Kidney (tissue), 14 donors: ENCODE measurements around the gene NF2. TPM values are rescaled to one million over a fixed set of nuclear protein-coding genes. Genes with fewer than 3 reads are reported as not detected.
A peak's percentile ranks its signal among the peaks of the same experiment; 100 is the strongest.

ENCODE experiments used
- DNase-seq, 5 donors: peaks; one replicate each; pipeline ENCODE4 v3.0.0-alpha.2; 2013 to 2020
- FAIRE-seq: peaks from 2 replicates; lab custom pipeline; 2012; peaks lifted over from hg19 to GRCh38; lab: Jason Lieb, UNC
- H3K27ac ChIP-seq, 2 donors: one replicate each; pipeline ENCODE4 v1.7.0; 2013; ENCODE audit warnings: low read depth in 2 of 2, low read length in 2 of 2, inconsistent platforms in 1 of 2
- H3K27me3 ChIP-seq: one replicate; pipeline ENCODE4 v1.7.1; 2013; ENCODE audit warnings: low read length, inconsistent platforms; ENCODE audit not compliant: control insufficient read depth, insufficient read depth
- H3K36me3 ChIP-seq, 3 donors: one replicate each; pipeline versions ENCODE4 v1.7.0 to v1.7.1; 2013; ENCODE audit warnings: low read length in 3 of 3, control low read depth in 1 of 3, inconsistent platforms in 1 of 3; ENCODE audit not compliant: insufficient read depth in 3 of 3, control insufficient read depth in 2 of 3
- H3K4me1 ChIP-seq, 3 donors: one replicate each; pipeline versions ENCODE4 v1.7.0 to v1.7.1; 2013; ENCODE audit warnings: low read length in 3 of 3, inconsistent platforms in 1 of 3, low read depth in 1 of 3; ENCODE audit not compliant: control insufficient read depth in 2 of 3, insufficient read depth in 2 of 3
- H3K4me3 ChIP-seq, 3 donors: one replicate each; pipeline versions ENCODE4 v1.7.0 to v1.8.1; 2013; ENCODE audit warnings: low read length in 3 of 3, control low read depth in 1 of 3, inconsistent platforms in 1 of 3
- H3K9ac ChIP-seq, 3 donors: one replicate each; pipeline versions ENCODE4 v1.7.0 to v1.7.1; 2013; ENCODE audit warnings: low read length in 3 of 3, control low read depth in 1 of 3, inconsistent platforms in 1 of 3
- H3K9me3 ChIP-seq, 3 donors: one replicate each; pipeline versions ENCODE4 v1.7.0 to v1.7.1; 2013; ENCODE audit warnings: low read length in 3 of 3, control low read depth in 1 of 3, inconsistent platforms in 1 of 3; ENCODE audit not compliant: control insufficient read depth in 2 of 3, insufficient read depth in 1 of 3
- CTCF ChIP-seq: IDR thresholded peaks from 3 replicates; pipeline ENCODE4 v1.5.1; 2012; ENCODE audit warnings: mild to moderate bottlenecking, moderate library complexity, borderline replicate concordance; ENCODE audit not compliant: insufficient read depth; ENCODE audit errors: extremely low read depth
- intact Hi-C: fragments of 100-400 bp; cut with DNase I; formaldehyde crosslinking; loops from one replicate; pipeline ENCODE4 v1.11.1; 2022
- polyA plus RNA-seq: library from polyadenylated mRNA; stranded (reverse); fragments of 350-450 nt; fragmentation: Illumina TruSeq; extraction: RNeasy Lipid Tissue Mini Kit (QIAGEN cat#74804); gene quantifications from one replicate; pipeline ENCODE4 v1.2.3, GENCODE V29; 2014; ENCODE audit warnings: low read depth, low replicate concordance; ENCODE audit not compliant: insufficient read depth
- total RNA-seq: library from RNA; stranded (reverse); fragmentation: NEBNext Ultra II Directional; extraction: Animal tissue kit (Norgen Biotek cat#: 25700); gene quantifications from one replicate; pipeline ENCODE4 v1.2.1, GENCODE V29; 2021
- donor health status: control.
- donor health status: control.
- donor health status: control.
- donor health status: control.
- donor health status: control.
- donor health status: DM: yes; HTN: yes; CAD: no.
- donor health status: Normal renal cell carcinoma (clear cell type).

The NF2 gene
- total and polyA plus RNA-seq, 2 donors from 2014 or later = 15.4 to 60.6 TPM

- FAIRE-seq (no peak), DNase-seq (peak in 1 of 5 donors; percentile 38)
- no peaks in the 10 kb centered on the region for H3K27me3 ChIP-seq
- no peak for TF ChIP-seq CTCF
- H3K9ac ChIP-seq = no peak overlapping the region
- H3K4me1 ChIP-seq = no peaks in the 10 kb centered on the region
- H3K4me3 ChIP-seq = no peak overlapping the region
- H3K9me3 ChIP-seq = no peaks in the 10 kb centered on the region
- intact Hi-C loops = no loop called here
- peaks cover 0 to 4% (median 0%) of the 10 kb centered on the region in 3 donors for H3K36me3 ChIP-seq
- H3K27ac ChIP-seq = no peak overlapping the region
These were observed 134.1 kb downstream of the NF2 start for GRCh38 chr22:29737251-29738117.

GRCh38 chr22:29738118-29738815 lies 134.8 kb downstream of the NF2 start:
- H3K36me3 ChIP-seq = peaks cover 0 to 4% (median 0%) of the 10 kb centered on the region in 3 donors
- H3K27me3 ChIP-seq = no peaks in the 10 kb centered on the region
- TF ChIP-seq CTCF = no peak
- intact Hi-C loops = no loop called here
- no peak overlapping the region for H3K27ac ChIP-seq
- FAIRE-seq (no peak), DNase-seq (no peak)
- no peaks in the 10 kb centered on the region for H3K4me1 ChIP-seq
- no peaks in the 10 kb centered on the region for H3K9me3 ChIP-seq
- H3K9ac ChIP-seq = no peak overlapping the region
- H3K4me3 ChIP-seq = no peak overlapping the region

GRCh38 chr22:29739346-29739875 lies 136.0 kb downstream of the NF2 start:
- Histone ChIP-seq H3K27ac (no peak overlapping the region), H3K4me1 (no peaks in the 10 kb centered on the region), H3K9me3 (no peaks in the 10 kb centered on the region), H3K36me3 (peaks cover 0 to 4% (median 0%) of the 10 kb centered on the region in 3 donors), H3K4me3 (no peak overlapping the region), H3K27me3 (no peaks in the 10 kb centered on the region), H3K9ac (no peak overlapping the region)
- intact Hi-C loops = no loop called here
- DNase-seq = no peak
- no peak for FAIRE-seq
- no peak for TF ChIP-seq CTCF
